Esophagus muscularis mucosa (tissue), 4 donors: ENCODE data around the gene PLEKHG4B.

Experiments used
- CTCF ChIP-seq, 3 experiments: fragments of 200-600 bp in 2 of 3; fragments of 450-650 bp in 1 of 3; sonication (generic) in 2 of 3; IDR thresholded peaks; one replicate each; pipeline ENCODE4 v1.5.1; 2017 to 2019; ENCODE audit warnings: antibody characterized with exemption in 3 of 3, mild to moderate bottlenecking in 2 of 3, moderate library complexity in 1 of 3
- EP300 ChIP-seq: sonication (generic); formaldehyde crosslinking; IDR thresholded peaks from one replicate; pipeline ENCODE4 v1.6.1; 2017; ENCODE audit warnings: antibody characterized with exemption
- POLR2A ChIP-seq: fragments of 450-650 bp; IDR thresholded peaks from one replicate; pipeline ENCODE4 v1.6.1; 2017; ENCODE audit warnings: antibody characterized with exemption, moderate library complexity, mild to moderate bottlenecking, low read depth

GRCh38 chr5:56561-57290, 35.2 kb upstream of the PLEKHG4B start:
- TF ChIP-seq CTCF (IDR thresholded peaks at IDR 0.05) (no peak), POLR2A (no peak), EP300 (no peak)
